IPS-18c (cell line): ENCODE data around the gene AMN.

Experiments used
- H3K4me3 ChIP-seq: 2 replicates; pipeline ENCODE4 v1.7.0; 2013; ENCODE audit warnings: low read depth, mild to moderate bottlenecking, low read length, moderate library complexity; ENCODE audit not compliant: insufficient read depth
- H3K9me3 ChIP-seq: one replicate; pipeline ENCODE4 v1.6.1; 2013; ENCODE audit warnings: mild to moderate bottlenecking, low read length, moderate library complexity; ENCODE audit not compliant: control insufficient read depth, insufficient read depth

AMN gene

DNA sequence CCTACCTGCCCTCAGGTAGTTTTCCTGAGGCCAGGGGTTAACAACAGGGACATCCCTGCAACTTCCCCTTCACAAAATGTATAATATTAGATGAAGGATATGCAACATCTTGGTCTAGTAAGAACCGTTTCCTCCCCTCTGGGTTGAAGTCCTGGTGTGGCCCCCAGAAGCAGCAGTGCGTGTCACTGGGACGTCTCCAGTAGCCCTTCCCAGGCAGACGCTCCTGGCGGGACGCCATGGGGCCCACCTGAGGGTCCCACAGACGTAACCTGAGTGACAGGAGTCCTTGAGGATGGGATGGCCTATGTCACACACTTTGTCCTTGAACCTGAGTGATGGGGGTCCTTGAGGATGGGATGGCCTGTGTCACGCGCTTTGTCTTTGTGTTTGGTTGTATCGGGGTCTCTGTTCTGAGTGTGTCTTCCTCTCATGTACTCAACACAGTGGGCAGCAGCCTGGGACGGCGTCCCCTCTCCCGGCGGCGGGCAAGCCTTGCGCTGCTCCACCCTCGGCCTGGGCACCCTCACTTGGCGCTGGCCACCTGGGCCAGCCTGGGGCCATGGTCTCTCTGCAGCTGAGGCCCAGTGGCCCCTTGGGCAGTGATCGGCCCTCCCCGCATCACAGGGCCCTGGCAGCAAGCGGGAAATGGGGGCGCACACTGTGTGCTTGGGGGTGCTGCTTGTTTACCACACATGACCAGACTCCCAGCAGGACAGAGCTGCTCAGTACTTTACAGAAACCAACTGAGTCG, 14.3 kb upstream of the AMN start:
- Histone ChIP-seq H3K4me3 (no peak overlapping the region), H3K9me3 (peaks cover 6% of the 10 kb centered on the region)

DNA sequence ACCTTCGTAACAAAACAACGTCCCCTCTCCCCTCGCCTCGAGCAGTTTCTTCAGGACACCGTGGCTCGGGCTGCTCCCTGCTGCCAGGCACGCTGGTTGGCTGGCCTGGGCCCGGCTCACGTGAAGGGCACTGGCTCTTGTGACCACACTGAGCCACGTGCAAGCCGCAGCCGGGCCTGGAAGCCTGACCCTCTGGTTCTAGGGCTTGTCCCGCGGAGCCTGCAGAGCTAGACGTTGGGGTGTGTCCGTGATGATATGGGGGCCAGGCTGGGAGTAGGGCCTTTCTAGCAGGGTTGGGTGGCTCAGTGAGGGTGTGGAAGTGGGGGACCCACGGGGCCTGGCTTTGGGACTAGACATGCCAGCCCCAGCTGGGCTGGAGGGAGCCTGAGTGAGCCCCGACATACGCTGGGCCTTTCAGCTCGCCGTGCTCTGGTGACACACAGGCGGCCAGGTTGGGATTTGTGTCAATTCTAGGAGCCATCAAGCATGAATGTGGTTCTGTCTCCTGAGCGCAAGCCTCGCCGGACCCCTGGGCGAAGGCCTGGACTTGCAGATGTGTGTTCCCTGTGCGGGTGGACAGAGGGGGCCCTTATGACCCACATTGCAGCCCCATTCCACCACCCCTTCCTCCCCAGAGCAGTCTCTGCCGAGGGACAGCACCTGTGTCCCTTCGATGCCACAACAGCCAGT, 13.6 kb upstream of the AMN start:
- peaks cover 6% of the 10 kb centered on the region for H3K9me3 ChIP-seq
- H3K4me3 ChIP-seq: no peak overlapping the region

- H3K4me3 ChIP-seq: no peak overlapping the region
- peaks cover 6% of the 10 kb centered on the region for H3K9me3 ChIP-seq
Observed at GRCh38 chr14:102909462-102909861, 13.0 kb upstream of the AMN start.

GRCh38 chr14:102909911-102910310, 12.6 kb upstream of the AMN start:
- no peak overlapping the region for H3K4me3 ChIP-seq

GRCh38 chr14:102910442-102910841, 12.0 kb upstream of the AMN start:
- Histone ChIP-seq H3K4me3 (no peak overlapping the region), H3K9me3 (peaks cover 6% of the 10 kb centered on the region)

More at GRCh38 chr14:102909911-102910310, 12.6 kb upstream of the AMN start:
- peaks cover 6% of the 10 kb centered on the region for H3K9me3 ChIP-seq

DNA sequence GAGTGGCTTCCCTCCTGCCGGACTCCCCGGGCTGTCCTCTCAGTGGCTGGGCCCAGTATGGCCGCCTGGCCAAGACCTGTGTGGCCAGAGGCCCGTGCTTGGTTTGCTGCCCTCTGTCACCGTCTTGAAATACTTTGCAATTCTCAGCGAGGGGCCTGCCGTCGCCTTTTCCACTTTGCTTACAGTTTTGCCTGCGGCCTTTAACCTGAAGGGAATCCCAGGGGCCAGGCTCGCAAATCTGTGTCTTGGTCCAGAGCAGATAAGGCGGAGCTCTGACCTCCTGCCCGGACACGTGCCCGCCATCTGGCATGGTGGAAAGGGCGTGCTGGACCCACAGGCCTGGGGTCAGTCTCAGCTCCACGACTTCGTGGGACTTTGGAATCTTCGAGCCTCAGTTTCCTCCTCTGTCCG, 10.9 kb upstream of the AMN start:
- Histone ChIP-seq H3K4me3 (no peak overlapping the region), H3K9me3 (peaks cover 4% of the 10 kb centered on the region)

- Histone ChIP-seq H3K4me3 (no peak overlapping the region), H3K9me3 (no peaks in the 10 kb centered on the region)
Observed at GRCh38 chr14:102911991-102912761, 10.3 kb upstream of the AMN start.

GRCh38 chr14:102913341-102914211, 8.9 kb upstream of the AMN start:
- no peaks in the 10 kb centered on the region for H3K9me3 ChIP-seq
- H3K4me3 ChIP-seq: no peak overlapping the region

GRCh38 chr14:102914474-102915291, 7.8 kb upstream of the AMN start:
- H3K9me3 ChIP-seq: no peaks in the 10 kb centered on the region
- H3K4me3 ChIP-seq: no peak overlapping the region

- Histone ChIP-seq H3K4me3 (no peak overlapping the region), H3K9me3 (peaks cover 4% of the 10 kb centered on the region)
Observed at GRCh38 chr14:102915292-102916110, 7.0 kb upstream of the AMN start.

- H3K4me3 ChIP-seq: no peak overlapping the region
- peaks cover 4% of the 10 kb centered on the region for H3K9me3 ChIP-seq
Observed at GRCh38 chr14:102916347-102917055, 6.0 kb upstream of the AMN start.

DNA sequence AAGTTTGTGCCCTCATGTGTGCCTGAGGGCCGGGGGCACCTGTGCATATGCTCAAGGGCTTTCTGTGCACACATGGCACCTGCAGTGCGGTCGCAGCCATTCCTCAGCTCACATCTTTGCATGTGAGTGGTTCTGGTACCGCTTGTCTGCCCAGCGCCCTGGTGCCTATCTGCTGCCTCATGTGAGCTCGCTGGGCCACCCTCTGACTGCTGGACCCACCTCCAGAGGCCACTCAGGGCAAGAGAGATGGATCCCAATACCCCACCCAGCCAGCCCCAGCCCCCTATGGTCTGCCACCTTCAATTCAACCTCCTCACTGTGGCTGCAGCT, 5.4 kb upstream of the AMN start:
- H3K9me3 ChIP-seq: peaks cover 4% of the 10 kb centered on the region
- H3K4me3 ChIP-seq: no peak overlapping the region

- Histone ChIP-seq H3K9me3 (peaks cover 4% of the 10 kb centered on the region), H3K4me3 (no peak overlapping the region)
Observed at GRCh38 chr14:102917469-102918211, 4.8 kb upstream of the AMN start.

DNA sequence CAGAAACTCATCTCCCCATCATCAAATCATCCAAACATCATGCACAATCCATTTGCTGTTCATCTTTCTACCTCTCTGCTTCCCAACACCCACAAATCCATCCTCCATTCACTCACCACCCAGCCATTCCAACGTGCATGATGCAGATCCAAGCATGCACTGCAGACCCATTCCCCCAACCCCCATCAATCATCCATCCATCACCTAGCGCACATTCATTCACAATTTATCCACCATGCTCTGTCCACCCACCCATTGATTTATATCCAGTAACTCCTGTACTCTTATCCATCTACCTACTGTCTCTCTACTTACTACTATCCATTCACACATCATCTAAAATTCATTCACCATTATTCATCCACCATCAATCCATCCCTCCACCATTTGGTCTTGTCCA, 4.0 kb upstream of the AMN start:
- Histone ChIP-seq H3K4me3 (no peak overlapping the region), H3K9me3 (peaks cover 4% of the 10 kb centered on the region)
